ENCODE data around the gene ARHGEF1.

GRCh38 chr19:41908724-41909464 lies 25.9 kb downstream of the ARHGEF1 start:
- no peak for TF ChIP-seq CTCF (IDR thresholded peaks at IDR 0.05)
- TF ChIP-seq POLR2A (IDR thresholded peaks at IDR 0.05): no peak

Measured in testis (tissue), 2 donors.